Tibial nerve (tissue), 4 donors: ENCODE results near the gene CENPQ. TPM values are rescaled to one million over a fixed set of nuclear protein-coding genes. Genes with fewer than 3 reads are reported as not detected.
A peak's percentile ranks its signal among the peaks of the same experiment; 100 is the strongest.

Experiments used
- DNase-seq, 2 donors: peaks; one replicate each; pipeline ENCODE4 v3.0.0-alpha.2; 2019; ENCODE audit warnings: low spot score in 2 of 2
- H3K27ac ChIP-seq, 4 donors: fragments of 200-600 bp; sonication (generic) in 3 of 4; one replicate each; pipeline ENCODE4 v1.5.1; 2017 to 2019; ENCODE audit warnings: mild to moderate bottlenecking in 1 of 4
- H3K27me3 ChIP-seq, 2 donors: fragments of 200-600 bp; sonication (generic) in 1 of 2; one replicate each; pipeline versions ENCODE4 v1.5.1 to v1.6.0; 2017 to 2019
- H3K36me3 ChIP-seq, 3 donors: fragments of 200-600 bp; sonication (generic); one replicate each; pipeline ENCODE4 v1.5.1; 2018 to 2019
- H3K4me1 ChIP-seq, 4 donors: fragments of 200-600 bp; sonication (generic) in 3 of 4; one replicate each; pipeline ENCODE4 v1.5.1; 2017 to 2019
- H3K4me3 ChIP-seq, 4 donors: fragments of 200-600 bp; sonication (generic) in 3 of 4; one replicate each; pipeline ENCODE4 v1.5.1; 2017 to 2019; ENCODE audit warnings: mild to moderate bottlenecking in 1 of 4, moderate library complexity in 1 of 4
- H3K9me3 ChIP-seq, 4 donors: fragments of 200-600 bp; sonication (generic) in 3 of 4; one replicate each; pipeline ENCODE4 v1.5.1; 2017 to 2019
- CTCF ChIP-seq, 5 experiments: fragments of 200-600 bp in 3 of 5; fragments of 450-650 bp in 2 of 5; sonication (generic) in 3 of 5; IDR thresholded peaks; one replicate each; pipeline ENCODE4 v1.5.1; 2016 to 2019; ENCODE audit warnings: antibody characterized with exemption in 5 of 5, mild to moderate bottlenecking in 3 of 5, moderate library complexity in 2 of 5
- EP300 ChIP-seq, 2 donors: sonication (generic); formaldehyde crosslinking; IDR thresholded peaks; one replicate each; pipeline ENCODE4 v1.6.1; 2017; ENCODE audit warnings: antibody characterized with exemption in 2 of 2, mild to moderate bottlenecking in 1 of 2
- POLR2A ChIP-seq, 2 donors: fragments of 450-650 bp; IDR thresholded peaks; one replicate each; pipeline ENCODE4 v1.6.1; 2017; ENCODE audit warnings: antibody characterized with exemption in 2 of 2, mild to moderate bottlenecking in 2 of 2, moderate library complexity in 2 of 2
- WGBS, 2 donors: methylation state at CpG; one replicate each; pipeline ENCODE4 v1.1.5; 2018; 5-methylcytosine and 5-hydroxymethylcytosine counted together
- total RNA-seq, 4 donors: library from RNA; depleted of rRNA; stranded (reverse); fragments of >200 nt; gene quantifications; one replicate each; pipeline ENCODE4 v1.1.0, GENCODE V29; 2016

The CENPQ gene
- total RNA-seq: 1 to 10 TPM; 2.4 to 7.1 (median 4.9) TPM

GRCh38 chr6:49462927-49463611 lies at the start of gene CENPQ, which contains the start of gene MMUT:
Gene CENPQ (plus strand): TSS chr6:49463370. CDS start chr6:49470177, 6,807 bp downstream.
Gene MMUT (minus strand): TSS chr6:49463253. CDS start chr6:49459466, 3,787 bp downstream.
- Histone ChIP-seq H3K9me3 (no peaks in the 10 kb centered on the region), H3K36me3 (peaks cover 0 to 10% (median 0%) of the 10 kb centered on the region in 3 donors), H3K4me1 (peaks cover 0 to 52% (median 14%) of the 10 kb centered on the region in 4 donors), H3K27ac (peak within 1 kb of the TSS; percentile 88 to 96 (median 94)), H3K4me3 (peak within 1 kb of the TSS; percentile 49 to 87 (median 78)), H3K27me3 (no peaks in the 10 kb centered on the region)
- DNase-seq: peak; percentile 85 to 96
- TF ChIP-seq EP300 (IDR thresholded peaks at IDR 0.05) (peak; percentile 97 to 99), POLR2A (IDR thresholded peaks at IDR 0.05) (peak; percentile 42 to 94), CTCF (IDR thresholded peaks at IDR 0.05) (peak in 1 of 5 experiments; percentile 41)
- WGBS, 2 donors: 0% methylated on average over 36 to 37 of the region's 37 CpGs

GRCh38 chr6:49415358-49415757 lies 47.8 kb upstream of the CENPQ start:
- TF ChIP-seq EP300 (IDR thresholded peaks at IDR 0.05) (no peak), CTCF (IDR thresholded peaks at IDR 0.05) (no peak), POLR2A (IDR thresholded peaks at IDR 0.05) (no peak)
- H3K36me3 ChIP-seq: no peaks in the 10 kb centered on the region
- H3K9me3 ChIP-seq: peaks cover 0 to 3% (median 0%) of the 10 kb centered on the region in 4 donors
- no peaks in the 10 kb centered on the region for H3K27me3 ChIP-seq
- 26 to 37% methylated on average over 1 of the region's 1 CpG for WGBS, 2 donors
- DNase-seq: no peak
- H3K27ac ChIP-seq: no peak overlapping the region
- no peak overlapping the region for H3K4me3 ChIP-seq
- H3K4me1 ChIP-seq: peaks cover 0 to under 1% (median 0%) of the 10 kb centered on the region in 4 donors

- Histone ChIP-seq H3K4me1 (no peaks in the 10 kb centered on the region), H3K27ac (no peak overlapping the region), H3K4me3 (no peak overlapping the region), H3K27me3 (no peaks in the 10 kb centered on the region), H3K9me3 (peaks cover 0 to 3% (median 0%) of the 10 kb centered on the region in 4 donors), H3K36me3 (no peaks in the 10 kb centered on the region)
- 71 to 77% methylated on average over 4 of the region's 4 CpGs for WGBS, 2 donors
- TF ChIP-seq CTCF (IDR thresholded peaks at IDR 0.05) (no peak), POLR2A (IDR thresholded peaks at IDR 0.05) (no peak), EP300 (IDR thresholded peaks at IDR 0.05) (no peak)
- DNase-seq: no peak
Measured at GRCh38 chr6:49416195-49416594, 47.0 kb upstream of the CENPQ start.

- TF ChIP-seq CTCF (IDR thresholded peaks at IDR 0.05) (no peak), EP300 (IDR thresholded peaks at IDR 0.05) (no peak), POLR2A (IDR thresholded peaks at IDR 0.05) (no peak)
- Histone ChIP-seq H3K9me3 (no peaks in the 10 kb centered on the region), H3K36me3 (peaks cover 0 to 2% (median 0%) of the 10 kb centered on the region in 3 donors), H3K27ac (no peak overlapping the region), H3K27me3 (no peaks in the 10 kb centered on the region), H3K4me1 (no peaks in the 10 kb centered on the region), H3K4me3 (no peak overlapping the region)
- WGBS, 2 donors: 36 to 42% methylated on average over 1 of the region's 1 CpG
- no peak for DNase-seq
Measured at GRCh38 chr6:49423817-49424216, 39.4 kb upstream of the CENPQ start.

- H3K4me1 ChIP-seq: no peaks in the 10 kb centered on the region
- no peaks in the 10 kb centered on the region for H3K27me3 ChIP-seq
- no peaks in the 10 kb centered on the region for H3K9me3 ChIP-seq
- TF ChIP-seq CTCF (IDR thresholded peaks at IDR 0.05) (no peak), EP300 (IDR thresholded peaks at IDR 0.05) (no peak), POLR2A (IDR thresholded peaks at IDR 0.05) (no peak)
- H3K4me3 ChIP-seq: no peak overlapping the region
- 67 to 95% methylated on average over 2 of the region's 2 CpGs for WGBS, 2 donors
- H3K27ac ChIP-seq: no peak overlapping the region
- DNase-seq: no peak
- peaks cover 0 to 64% (median 8%) of the 10 kb centered on the region in 3 donors for H3K36me3 ChIP-seq
Measured at GRCh38 chr6:49430187-49430586, 33.0 kb upstream of the CENPQ start.
